ENCODE data around the gene LRRC41.
"Not testable (repeated sequence)": the region's sequence is repeated elsewhere in the genome, so short reads cannot be mapped to it uniquely, and the experiment has no call there.

Gene LRRC41

GRCh38 chr1:46334030-46334384 is 30.6 kb upstream of the LRRC41 start:
- no peak for TF ChIP-seq CTCF (IDR thresholded peaks at IDR 0.05; ENCODE audit: control insufficient read depth, extremely low read depth, insufficient read depth)
- no peak overlapping the region for H3K4me3 ChIP-seq (ENCODE audit: low read depth, low read length)
- DNase-seq (ENCODE audit: low read depth): no peak

- peak; percentile 41 for DNase-seq (ENCODE audit: low read depth)
- TF ChIP-seq CTCF (IDR thresholded peaks at IDR 0.05; ENCODE audit: control insufficient read depth, extremely low read depth, insufficient read depth): peak; percentile 44
- no peak overlapping the region for H3K4me3 ChIP-seq (ENCODE audit: low read depth, low read length)
These were observed 30.0 kb upstream of the LRRC41 start for GRCh38 chr1:46333300-46334029.

- not testable (repeated sequence) for H3K4me3 ChIP-seq (ENCODE audit: low read depth, low read length); DNase-seq (ENCODE audit: low read depth)
These were observed 28.5 kb upstream of the LRRC41 start for GRCh38 chr1:46331786-46332540.

- not testable (repeated sequence) for DNase-seq (ENCODE audit: low read depth); H3K4me3 ChIP-seq (ENCODE audit: low read depth, low read length)
These were observed 27.0 kb upstream of the LRRC41 start for GRCh38 chr1:46330381-46330780.

GRCh38 chr1:46329807-46330206 is 26.4 kb upstream of the LRRC41 start:
- not testable (repeated sequence) for H3K4me3 ChIP-seq (ENCODE audit: low read depth, low read length); DNase-seq (ENCODE audit: low read depth)

GRCh38 chr1:46328182-46328581 is 24.8 kb upstream of the LRRC41 start:
- not testable (repeated sequence) for DNase-seq (ENCODE audit: low read depth); H3K4me3 ChIP-seq (ENCODE audit: low read depth, low read length)

- not testable (repeated sequence) for H3K4me3 ChIP-seq (ENCODE audit: low read depth, low read length); DNase-seq (ENCODE audit: low read depth)
These were observed 22.1 kb upstream of the LRRC41 start for GRCh38 chr1:46325285-46326076.

- DNase-seq (ENCODE audit: low read depth); H3K4me3 ChIP-seq (ENCODE audit: low read depth, low read length): not testable (repeated sequence)
These were observed 18.8 kb upstream of the LRRC41 start for GRCh38 chr1:46322191-46322590.

GRCh38 chr1:46319960-46320914 is 16.8 kb upstream of the LRRC41 start:
- DNase-seq (ENCODE audit: low read depth); H3K4me3 ChIP-seq (ENCODE audit: low read depth, low read length): not testable (repeated sequence)

GRCh38 chr1:46319301-46319700 is 15.9 kb upstream of the LRRC41 start:
- H3K4me3 ChIP-seq (ENCODE audit: low read depth, low read length); DNase-seq (ENCODE audit: low read depth): not testable (repeated sequence)

- no peak for TF ChIP-seq CTCF (IDR thresholded peaks at IDR 0.05; ENCODE audit: control insufficient read depth, extremely low read depth, insufficient read depth)
- DNase-seq (ENCODE audit: low read depth): no peak
- H3K4me3 ChIP-seq (ENCODE audit: low read depth, low read length): no peak overlapping the region
These were observed 13.9 kb upstream of the LRRC41 start for GRCh38 chr1:46317323-46317722.
